ENCODE measurements around the gene GALNT11.

GALNT11 gene

GRCh38 chr7:152120776-152121175 is 95.3 kb downstream of the GALNT11 start:
- DNase-seq: no peak

- DNase-seq: no peak
Measured at GRCh38 chr7:152121432-152121831, 96.0 kb downstream of the GALNT11 start.

- DNase-seq: no peak
Measured at GRCh38 chr7:152122540-152122939, 97.1 kb downstream of the GALNT11 start.

GRCh38 chr7:152126741-152127140 is 101.3 kb downstream of the GALNT11 start:
- DNase-seq: no peak

GRCh38 chr7:152127229-152127628 is 101.8 kb downstream of the GALNT11 start:
- no peak for DNase-seq

GRCh38 chr7:152128252-152128651 is 102.8 kb downstream of the GALNT11 start:
- DNase-seq: no peak

- no peak for DNase-seq
Measured at GRCh38 chr7:152128741-152129461, 103.4 kb downstream of the GALNT11 start.

- DNase-seq: no peak
Measured at GRCh38 chr7:152129682-152130081, 104.2 kb downstream of the GALNT11 start.

GRCh38 chr7:152130658-152131590 is 105.5 kb downstream of the GALNT11 start:
- DNase-seq: no peak

- no peak for DNase-seq
Measured at GRCh38 chr7:152131981-152132494, 106.6 kb downstream of the GALNT11 start.

GRCh38 chr7:152132812-152133211 is 107.3 kb downstream of the GALNT11 start:
- no peak for DNase-seq

- DNase-seq: no peak
Measured at GRCh38 chr7:152133804-152134203, 108.3 kb downstream of the GALNT11 start.

- DNase-seq: no peak
Measured at GRCh38 chr7:152136686-152137085, 111.2 kb downstream of the GALNT11 start.

GRCh38 chr7:152137476-152138025 is 112.1 kb downstream of the GALNT11 start:
- DNase-seq: no peak

GRCh38 chr7:152140067-152140466 is 114.6 kb downstream of the GALNT11 start:
- DNase-seq: no peak

- no peak for DNase-seq
Measured at GRCh38 chr7:152140560-152140959, 115.1 kb downstream of the GALNT11 start.

GRCh38 chr7:152142976-152143595 is 117.6 kb downstream of the GALNT11 start:
- no peak for DNase-seq

GRCh38 chr7:152144557-152145245 is 119.2 kb downstream of the GALNT11 start:
- DNase-seq: no peak

GRCh38 chr7:152145853-152146466 is 120.5 kb downstream of the GALNT11 start:
- DNase-seq: no peak

GRCh38 chr7:152148706-152149105 is 123.2 kb downstream of the GALNT11 start:
- no peak for DNase-seq

GRCh38 chr7:152149363-152149762 is 123.9 kb downstream of the GALNT11 start:
- DNase-seq: no peak

- no peak for DNase-seq
Measured at GRCh38 chr7:152152267-152152666, 126.8 kb downstream of the GALNT11 start.
